Measurements from ENCODE around the gene ANP32A. TPM values are rescaled to one million over a fixed set of nuclear protein-coding genes. Genes with fewer than 3 reads are reported as not detected.

ANP32A gene
- total RNA-seq, 1 experiment from 2014 or later: 232 TPM

- TF ChIP-seq ZNF219 (CRISPR knock-in tag; IDR thresholded peaks at IDR 0.05; ENCODE audit: borderline replicate concordance): no peak
These were observed 77.4 kb downstream of the ANP32A start (continued) for GRCh38 chr15:68743256-68743655.

- no peak for DNase-seq (ENCODE audit: low spot score)
- Mint-ChIP-seq H3K36me3 (no peaks in the 10 kb centered on the region), H3K9me3 (0 out of 2 replicates have a peak, but pooled peaks cover 4% of the 10 kb centered on the region), H3K4me1 (no peaks in the 10 kb centered on the region), H3K27ac (no peak overlapping the region), H3K27me3 (ENCODE audit: low read depth) (peaks cover under 1% of the 10 kb centered on the region; the same call in 1 of the 2 replicates), H3K4me3 (no peak overlapping the region)
- no peak for ATAC-seq
- POLR2A ChIA-PET: interaction anchor here (0.6 kb wide), 1 partner anchor 30 kb away, joined by 6 read pairs; no protein-coding TSS in a partner anchor
- CTCF ChIA-PET: interaction anchor here (1.3 kb wide), 1 partner anchor 136 kb away, joined by 5 read pairs; no protein-coding TSS in a partner anchor
- TF ChIP-seq ESRRA (CRISPR knock-in tag; IDR thresholded peaks at IDR 0.05; ENCODE audit: borderline replicate concordance) (no peak), ZNF423 (CRISPR knock-in tag; IDR thresholded peaks at IDR 0.05) (no peak), USF1 (CRISPR knock-in tag; IDR thresholded peaks at IDR 0.05) (no peak), ZNF317 (CRISPR knock-in tag; IDR thresholded peaks at IDR 0.05; ENCODE audit: borderline replicate concordance, low read depth) (no peak)
These were observed 81.2 kb downstream of the ANP32A start for GRCh38 chr15:68739390-68740080.

- POLR2A ChIA-PET: no interaction called here
- no peaks in the 10 kb centered on the region for H3K36me3 Mint-ChIP-seq
- peaks cover 3% of the 10 kb centered on the region; the same call in 1 of the 2 replicates for H3K27me3 Mint-ChIP-seq (ENCODE audit: low read depth)
- 0 out of 2 replicates have a peak, but pooled peaks cover 4% of the 10 kb centered on the region for H3K9me3 Mint-ChIP-seq
- CTCF ChIA-PET: interaction anchor here (0.8 to 2.7 kb wide), 5 partner anchors 10 to 189 kb away, joined by 3 to 17 read pairs (median 4); no protein-coding TSS in a partner anchor
- H3K4me3 Mint-ChIP-seq: no peak overlapping the region
- peaks cover 10% of the 10 kb centered on the region for H3K4me1 Mint-ChIP-seq
- no peak overlapping the region for H3K27ac Mint-ChIP-seq
- ATAC-seq: no peak
- no peak for TF ChIP-seq OVOL2 (CRISPR knock-in tag; IDR thresholded peaks at IDR 0.05; ENCODE audit: borderline replicate concordance)
- no peak for TF ChIP-seq CREB1 (CRISPR knock-in tag; IDR thresholded peaks at IDR 0.05)
- no peak for TF ChIP-seq CREM (CRISPR knock-in tag; IDR thresholded peaks at IDR 0.05)
- TF ChIP-seq IRF1 (CRISPR knock-in tag; IDR thresholded peaks at IDR 0.05): no peak
- no peak for TF ChIP-seq PRRX2 (CRISPR knock-in tag; IDR thresholded peaks at IDR 0.05)
- TF ChIP-seq JUN (CRISPR knock-in tag; IDR thresholded peaks at IDR 0.05): no peak
- no peak for TF ChIP-seq ZNF532 (CRISPR knock-in tag; IDR thresholded peaks at IDR 0.05; ENCODE audit: borderline replicate concordance)
- no peak for TF ChIP-seq NFE2L1 (CRISPR knock-in tag; IDR thresholded peaks at IDR 0.05)
- TF ChIP-seq CBFB (CRISPR knock-in tag; IDR thresholded peaks at IDR 0.05; ENCODE audit: low read depth): no peak
- TF ChIP-seq KAT7 (CRISPR knock-in tag; IDR thresholded peaks at IDR 0.05; ENCODE audit: borderline replicate concordance): no peak
- no peak for TF ChIP-seq TP53 (CRISPR knock-in tag; IDR thresholded peaks at IDR 0.05)
- TF ChIP-seq HMGXB4 (CRISPR knock-in tag; IDR thresholded peaks at IDR 0.05): no peak
- TF ChIP-seq JAZF1 (CRISPR knock-in tag; IDR thresholded peaks at IDR 0.05): no peak
- DNase-seq (ENCODE audit: low spot score): no peak
These were observed 85.1 kb downstream of the ANP32A start for GRCh38 chr15:68735610-68736009.
